GM18909 (cell line): ENCODE measurements around the gene ETFDH.
"Not testable (repeated sequence)": the region's sequence is repeated elsewhere in the genome, so short reads cannot be mapped to it uniquely, and the experiment has no call there.

ENCODE experiments used
- ATAC-seq: cut with Tn5 transposase; IDR thresholded peaks from one replicate; pipeline ENCODE4 v1.9.1; 2021; ENCODE audit warnings: mild to moderate bottlenecking; ENCODE audit not compliant: unreplicated experiment, poor library complexity

ETFDH gene

DNA sequence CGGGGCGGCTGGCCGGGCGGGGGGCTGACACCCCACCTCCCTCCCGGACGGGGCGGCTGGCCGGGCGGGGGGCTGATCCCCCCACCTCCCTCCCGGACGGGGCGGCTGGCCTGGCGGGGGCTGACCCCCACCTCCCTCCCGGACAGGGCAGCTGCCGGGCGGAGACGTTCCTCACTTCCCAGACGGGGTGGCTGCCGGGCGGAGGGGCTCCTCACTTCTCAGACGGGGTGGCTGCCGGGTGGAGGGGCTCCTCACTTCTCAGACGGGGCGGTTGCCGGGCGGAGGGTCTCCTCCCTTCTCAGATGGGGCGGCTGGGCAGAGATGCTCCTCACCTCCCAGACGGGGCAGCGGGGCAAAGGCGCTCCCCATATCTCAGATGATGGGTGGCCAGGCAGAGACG, 74.4 kb downstream of the ETFDH start:
- not testable (repeated sequence) for ATAC-seq

DNA sequence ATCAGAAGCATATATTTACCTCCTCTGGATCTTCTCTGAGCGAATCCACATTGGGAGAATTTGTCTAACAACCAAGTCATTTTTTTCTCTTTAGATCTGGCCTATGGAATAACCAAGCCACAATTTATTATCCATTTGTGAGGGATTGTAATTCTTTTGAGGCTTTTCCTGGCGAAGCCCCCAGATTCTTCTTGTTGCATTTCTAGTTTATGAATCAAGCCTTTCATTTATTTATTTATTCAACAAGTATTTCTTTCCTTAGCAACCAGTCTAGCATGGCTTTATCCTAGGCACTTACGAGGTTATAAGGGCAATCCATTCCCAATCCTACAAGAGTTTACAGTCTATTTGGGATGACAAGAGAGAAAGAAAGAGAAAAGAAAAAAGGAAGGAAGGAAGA, 78.3 kb downstream of the ETFDH start:
- no peak for ATAC-seq

DNA sequence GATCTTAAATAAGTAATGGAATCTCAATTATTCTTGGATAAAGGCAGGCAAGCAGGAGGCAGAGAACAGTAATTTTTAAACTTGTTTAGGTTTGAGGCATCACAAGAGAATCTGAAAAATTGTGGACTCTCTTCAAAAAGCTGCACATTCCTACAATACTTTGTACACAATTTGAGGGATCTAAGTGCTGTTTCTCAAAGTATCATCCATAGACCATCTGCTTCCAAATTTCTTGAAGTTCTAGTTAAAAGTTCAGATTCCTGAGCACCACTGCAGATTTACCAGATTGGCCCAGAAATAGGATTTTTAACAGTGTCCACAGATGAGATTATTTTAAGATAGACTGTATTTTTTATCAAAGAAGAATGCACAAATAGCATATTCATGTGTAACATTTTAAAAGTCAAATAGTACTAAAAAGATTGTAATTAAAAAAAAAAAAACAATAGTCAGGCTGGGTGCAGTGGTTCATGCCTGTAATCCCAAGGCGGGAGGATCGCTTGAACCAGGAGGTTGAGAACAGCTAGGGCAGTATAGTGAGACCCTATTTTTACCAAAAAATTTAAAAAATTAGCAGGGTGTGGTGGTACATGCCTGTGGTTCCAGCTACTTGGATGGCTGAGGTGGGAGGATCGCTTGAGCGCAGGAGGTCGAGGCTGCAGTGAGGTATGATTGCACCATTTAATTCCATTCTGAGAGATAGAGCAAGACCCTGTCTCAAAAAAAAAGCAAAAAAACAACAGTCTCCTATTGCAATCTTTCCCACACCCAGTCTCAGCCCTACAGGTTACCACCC, 82.5 kb downstream of the ETFDH start:
- no peak for ATAC-seq

DNA sequence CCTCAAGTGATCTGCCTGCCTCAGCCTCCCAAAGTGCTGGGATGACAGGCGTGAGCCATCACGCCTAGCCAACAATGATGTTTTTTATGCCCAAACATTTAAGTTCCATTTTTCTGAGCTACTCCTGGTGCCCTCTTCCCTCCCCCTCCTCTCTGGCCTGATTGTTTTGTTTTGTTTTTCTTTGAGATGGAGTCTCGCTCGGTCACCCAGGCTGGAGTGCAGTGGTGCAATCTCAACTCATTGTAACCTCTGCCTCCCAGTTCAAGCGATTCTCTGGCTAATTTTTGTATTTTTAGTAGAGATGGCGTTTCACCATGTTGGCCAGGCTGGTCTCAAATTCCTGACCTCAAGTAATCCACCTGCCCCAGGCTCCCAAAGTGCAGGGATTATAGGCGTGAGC, 83.7 kb downstream of the ETFDH start:
- ATAC-seq = not testable (repeated sequence)

DNA sequence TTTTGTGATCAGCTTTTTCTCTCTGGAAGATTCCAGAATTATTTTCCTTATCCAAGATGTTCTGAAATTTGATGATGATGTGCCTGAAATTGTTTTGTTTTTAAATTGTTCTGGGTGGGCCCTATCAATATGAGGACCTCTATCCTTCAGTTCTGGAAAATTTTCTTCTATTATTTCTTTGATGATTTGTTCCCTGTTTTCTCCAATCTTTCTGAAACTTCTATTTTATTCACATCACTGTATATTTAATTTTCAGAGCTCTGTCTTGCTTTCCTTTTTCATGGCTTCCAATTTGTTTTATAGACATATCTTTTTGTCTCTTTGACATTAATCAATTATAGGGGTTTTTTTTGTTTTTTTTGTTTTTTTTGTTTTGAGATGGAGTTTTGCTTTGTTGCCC, 84.5 kb downstream of the ETFDH start:
- ATAC-seq = no peak

DNA sequence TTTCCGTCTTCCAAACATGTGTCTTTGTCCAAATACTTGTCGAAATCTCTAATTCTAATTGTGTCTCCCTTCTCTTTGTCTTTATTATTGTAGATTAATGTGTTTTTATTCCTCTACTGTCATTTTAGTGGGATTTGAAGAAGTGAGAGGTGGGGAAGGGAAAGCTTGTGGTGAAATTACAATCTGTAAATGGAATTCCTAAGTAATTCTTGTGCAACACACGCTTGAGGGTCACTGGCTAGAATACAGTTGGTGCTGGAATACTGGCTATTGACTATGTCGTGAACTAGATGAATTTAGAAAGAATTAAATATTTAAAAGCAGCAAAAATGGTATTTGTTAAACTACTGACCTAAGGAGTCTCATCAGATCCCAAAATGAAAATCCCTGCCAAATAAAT, 86.0 kb downstream of the ETFDH start:
- no peak for ATAC-seq

DNA sequence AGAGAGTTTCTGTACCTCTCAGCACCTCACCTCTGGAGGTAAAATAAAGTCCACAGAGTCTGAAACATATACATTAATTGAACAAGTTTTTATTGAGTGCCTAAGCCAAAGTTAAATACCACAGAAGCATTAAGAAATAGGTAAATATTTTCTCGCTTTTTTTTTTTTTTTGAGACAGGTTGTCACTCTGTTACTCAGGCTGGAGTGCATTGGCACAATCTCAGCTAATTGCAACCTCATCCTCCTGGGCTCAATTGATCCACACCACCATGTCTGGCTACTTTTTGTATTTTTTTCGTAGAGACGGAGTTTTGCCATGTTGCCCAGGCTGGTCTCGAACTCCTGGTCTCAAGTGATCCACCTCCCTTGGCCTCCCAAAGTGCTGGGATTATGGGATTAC, 86.6 kb downstream of the ETFDH start:
- no peak for ATAC-seq
